ENCODE results near the gene OR2F2.

The OR2F2 gene

DNA sequence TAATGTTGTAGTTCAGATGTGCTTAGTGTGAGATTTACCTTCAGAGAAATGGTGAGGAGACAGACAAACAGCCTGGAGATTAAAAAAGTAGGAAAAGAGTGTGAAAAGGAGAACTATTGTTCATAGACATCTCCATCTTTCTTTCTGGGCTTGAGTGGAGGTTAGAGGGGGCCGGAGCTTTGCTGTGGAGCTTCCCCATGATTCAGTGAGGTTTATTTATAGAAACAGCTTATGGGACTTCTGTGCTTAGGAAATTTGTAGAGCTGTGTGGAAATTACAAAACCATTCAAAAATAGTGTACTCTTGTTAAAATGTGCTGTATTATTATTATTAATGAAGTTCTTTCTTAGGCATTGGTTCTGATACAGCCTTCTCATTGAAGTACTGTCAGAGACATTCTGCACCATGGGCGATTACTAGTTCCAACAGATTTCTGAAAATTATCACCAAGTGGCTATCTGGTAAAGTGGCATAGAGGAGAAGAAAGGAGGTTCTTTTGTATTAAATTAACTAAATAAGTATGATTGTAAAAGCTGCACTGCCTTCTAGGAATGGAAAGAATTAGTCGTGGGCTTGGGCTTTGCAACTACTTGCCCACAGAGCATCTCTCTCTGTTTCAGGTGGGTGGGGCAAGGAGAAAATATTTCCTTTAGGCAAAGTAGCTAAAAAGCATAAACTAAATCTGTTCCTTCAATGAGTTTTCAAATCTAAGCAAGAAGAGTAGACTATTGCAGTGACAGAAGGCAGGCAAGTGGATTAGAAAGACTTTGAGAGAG is 24.4 kb upstream of the OR2F2 start:
- no peak overlapping the region for H3K4me3 ChIP-seq (ENCODE audit: control insufficient read depth, low read depth, low read length)
- TF ChIP-seq, protein P1, sequence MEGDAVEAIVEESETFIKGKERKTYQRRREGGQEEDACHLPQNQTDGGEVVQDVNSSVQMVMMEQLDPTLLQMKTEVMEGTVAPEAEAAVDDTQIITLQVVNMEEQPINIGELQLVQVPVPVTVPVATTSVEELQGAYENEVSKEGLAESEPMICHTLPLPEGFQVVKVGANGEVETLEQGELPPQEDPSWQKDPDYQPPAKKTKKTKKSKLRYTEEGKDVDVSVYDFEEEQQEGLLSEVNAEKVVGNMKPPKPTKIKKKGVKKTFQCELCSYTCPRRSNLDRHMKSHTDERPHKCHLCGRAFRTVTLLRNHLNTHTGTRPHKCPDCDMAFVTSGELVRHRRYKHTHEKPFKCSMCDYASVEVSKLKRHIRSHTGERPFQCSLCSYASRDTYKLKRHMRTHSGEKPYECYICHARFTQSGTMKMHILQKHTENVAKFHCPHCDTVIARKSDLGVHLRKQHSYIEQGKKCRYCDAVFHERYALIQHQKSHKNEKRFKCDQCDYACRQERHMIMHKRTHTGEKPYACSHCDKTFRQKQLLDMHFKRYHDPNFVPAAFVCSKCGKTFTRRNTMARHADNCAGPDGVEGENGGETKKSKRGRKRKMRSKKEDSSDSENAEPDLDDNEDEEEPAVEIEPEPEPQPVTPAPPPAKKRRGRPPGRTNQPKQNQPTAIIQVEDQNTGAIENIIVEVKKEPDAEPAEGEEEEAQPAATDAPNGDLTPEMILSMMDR (IDR thresholded peaks at IDR 0.05; ENCODE audit: control insufficient read depth, insufficient read depth, low read depth, low read length, missing control alignments) = no peak
- DNase-seq (ENCODE audit: low read depth) = no peak

- no peak overlapping the region for H3K4me3 ChIP-seq (ENCODE audit: control insufficient read depth, low read depth, low read length)
- DNase-seq (ENCODE audit: low read depth) = no peak
- TF ChIP-seq, protein P1 (IDR thresholded peaks at IDR 0.05; ENCODE audit: control insufficient read depth, insufficient read depth, low read depth, low read length, missing control alignments) = no peak
Observed at GRCh38 chr7:143913945-143914615, 21.0 kb upstream of the OR2F2 start.

GRCh38 chr7:143914938-143915652 is 19.9 kb upstream of the OR2F2 start:
- TF ChIP-seq, protein P1 (IDR thresholded peaks at IDR 0.05; ENCODE audit: control insufficient read depth, insufficient read depth, low read depth, low read length, missing control alignments) = no peak
- DNase-seq (ENCODE audit: low read depth) = no peak
- no peak overlapping the region for H3K4me3 ChIP-seq (ENCODE audit: control insufficient read depth, low read depth, low read length)

GRCh38 chr7:143924851-143925250 is 10.2 kb upstream of the OR2F2 start:
- DNase-seq (ENCODE audit: low read depth) = no peak
- TF ChIP-seq, protein P1 (IDR thresholded peaks at IDR 0.05; ENCODE audit: control insufficient read depth, insufficient read depth, low read depth, low read length, missing control alignments) = no peak
- no peak overlapping the region for H3K4me3 ChIP-seq (ENCODE audit: control insufficient read depth, low read depth, low read length)

DNA sequence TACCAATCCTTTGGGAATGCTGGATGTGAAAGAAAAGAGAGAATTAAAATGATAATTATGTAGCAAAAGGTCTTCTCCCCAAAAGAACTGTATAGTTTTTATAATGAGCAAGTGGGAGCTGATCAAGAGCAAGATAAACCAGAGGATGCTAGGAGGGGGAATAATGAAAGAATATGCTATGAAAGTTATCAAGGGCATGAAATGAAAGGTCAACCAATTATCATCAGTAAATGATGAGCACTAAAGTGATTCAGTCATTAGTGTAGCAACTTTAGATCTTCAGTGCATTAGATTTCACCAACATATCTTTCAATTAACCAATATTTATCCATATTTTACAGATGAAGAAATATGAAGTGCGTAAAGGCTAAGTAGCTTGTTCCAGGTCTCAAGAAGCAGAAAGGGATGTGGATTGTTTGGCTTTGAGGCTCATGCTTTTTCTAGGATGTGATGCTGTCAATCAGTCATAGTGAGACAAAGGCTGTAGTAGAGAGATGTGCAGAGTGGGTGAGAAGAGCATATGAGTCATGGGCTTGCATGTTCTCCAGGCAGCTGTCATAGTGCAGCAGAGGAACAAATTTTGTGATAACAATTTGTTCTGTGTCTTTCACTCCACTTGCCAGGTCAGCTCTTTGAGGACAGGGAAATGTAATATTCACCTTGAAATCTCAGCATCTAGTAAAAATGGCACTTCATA is 5.7 kb upstream of the OR2F2 start:
- DNase-seq (ENCODE audit: low read depth) = no peak
- no peak overlapping the region for H3K4me3 ChIP-seq (ENCODE audit: control insufficient read depth, low read depth, low read length)
- TF ChIP-seq, protein P1 (IDR thresholded peaks at IDR 0.05; ENCODE audit: control insufficient read depth, insufficient read depth, low read depth, low read length, missing control alignments) = no peak

GRCh38 chr7:143931739-143932138 is 3.3 kb upstream of the OR2F2 start:
- TF ChIP-seq, protein P1 (IDR thresholded peaks at IDR 0.05; ENCODE audit: control insufficient read depth, insufficient read depth, low read depth, low read length, missing control alignments) = no peak
- no peak for DNase-seq (ENCODE audit: low read depth)
- H3K4me3 ChIP-seq (ENCODE audit: control insufficient read depth, low read depth, low read length) = no peak overlapping the region

Measured in AG09309 (cell line).